Heart left ventricle (tissue), 13 donors: ENCODE results near the gene ZBTB25.

Source experiments
- POLR2A ChIP-seq, 2 donors: fragments of 450-650 bp; IDR thresholded peaks; one replicate each; pipeline ENCODE4 v1.6.1; 2017; ENCODE audit warnings: antibody characterized with exemption in 2 of 2, mild to moderate bottlenecking in 2 of 2, moderate library complexity in 2 of 2
- TF ChIP-seq, protein P1 (sequence below), 12 donors: fragments of 200-600 bp; sonication (generic) in 4 of 12; IDR thresholded peaks; one replicate each; pipeline versions ENCODE4 v1.5.0 to v1.8.0; 2018 to 2022; ENCODE audit warnings: antibody characterized with exemption in 12 of 12, mild to moderate bottlenecking in 5 of 12
- donor health status: ischemic (EF 13 %, LVEDD 7.1; RV severe dilation, severe dysfunction).
- donor health status: DM: no; HTN: yes; CAD: no.
- donor health status: DM: no; HTN: no; CAD: no.
- donor health status: ischemic (EF 25% LVEDD 6.9; RV normal size, moderate dysfunction).
- donor health status: ischemic (EF 25% LVEDD 5.7; RV mildly dilated, moderate dysfunction).
- donor health status: ischemic (EF 35%, LVEDD 5.7; RV mildly dilated, moderate dysfunction).
- donor health status: nonischemic (EF 11% LVEDD 7.7; RV severe dilation, severe dysfunction).
- donor health status: DM: yes; HTN: yes; CAD: no.
- donor health status: PGD.
- donor health status: ischemic (EF 29% LVEDD 5.4; RV normal size, mild dysfunction).
- donor health status: nonischemic (EF 23%, LVEDD 6.1; RV moderate dilation, normal function).

- TF ChIP-seq, protein P1, sequence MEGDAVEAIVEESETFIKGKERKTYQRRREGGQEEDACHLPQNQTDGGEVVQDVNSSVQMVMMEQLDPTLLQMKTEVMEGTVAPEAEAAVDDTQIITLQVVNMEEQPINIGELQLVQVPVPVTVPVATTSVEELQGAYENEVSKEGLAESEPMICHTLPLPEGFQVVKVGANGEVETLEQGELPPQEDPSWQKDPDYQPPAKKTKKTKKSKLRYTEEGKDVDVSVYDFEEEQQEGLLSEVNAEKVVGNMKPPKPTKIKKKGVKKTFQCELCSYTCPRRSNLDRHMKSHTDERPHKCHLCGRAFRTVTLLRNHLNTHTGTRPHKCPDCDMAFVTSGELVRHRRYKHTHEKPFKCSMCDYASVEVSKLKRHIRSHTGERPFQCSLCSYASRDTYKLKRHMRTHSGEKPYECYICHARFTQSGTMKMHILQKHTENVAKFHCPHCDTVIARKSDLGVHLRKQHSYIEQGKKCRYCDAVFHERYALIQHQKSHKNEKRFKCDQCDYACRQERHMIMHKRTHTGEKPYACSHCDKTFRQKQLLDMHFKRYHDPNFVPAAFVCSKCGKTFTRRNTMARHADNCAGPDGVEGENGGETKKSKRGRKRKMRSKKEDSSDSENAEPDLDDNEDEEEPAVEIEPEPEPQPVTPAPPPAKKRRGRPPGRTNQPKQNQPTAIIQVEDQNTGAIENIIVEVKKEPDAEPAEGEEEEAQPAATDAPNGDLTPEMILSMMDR (IDR thresholded peaks at IDR 0.05) = no peak
- TF ChIP-seq POLR2A (IDR thresholded peaks at IDR 0.05) = no peak
Measured at GRCh38 chr14:64518229-64518628, 14.6 kb upstream of the ZBTB25 start.
